B cell (primary cell): ENCODE measurements around the gene ZFP82. TPM values are rescaled to one million over a fixed set of nuclear protein-coding genes. Genes with fewer than 3 reads are reported as not detected.

Source experiments
- ATAC-seq: fragments of 200-7000 bp; cut with Tn5 transposase; one replicate; pipeline ENCODE4 v1.10.0; 2021; ENCODE audit warnings: low read depth, mild to moderate bottlenecking, moderate number of reproducible peaks, moderate library complexity
- CTCF ChIA-PET: fragments of 350-600 bp; sonication (Branson Sonifier 250); formaldehyde crosslinking; loops from one replicate; lab custom pipeline; 2021; ENCODE audit warnings: antibody characterized with exemption, inconsistent platforms; lab: Charles Lee
- POLR2A ChIA-PET: fragments of 350-600 bp; sonication (Branson Sonifier 250); formaldehyde crosslinking; loops from one replicate; lab custom pipeline; 2021; ENCODE audit warnings: antibody characterized with exemption; lab: Charles Lee
- DNase-seq: peaks from one replicate; pipeline ENCODE4 v3.0.0; 2013
- H2AFZ ChIP-seq: 2 replicates; pipeline ENCODE4 v1.6.1; 2012; ENCODE audit warnings: mild to moderate bottlenecking, low read depth, low read length; ENCODE audit not compliant: insufficient read depth, poor library complexity, severe bottlenecking
- H3K27ac ChIP-seq, 2 donors: 1 replicate in 1 of 2; 2 replicates in 1 of 2; pipeline ENCODE4 v1.5.1; 2012 to 2013; ENCODE audit warnings: low read length in 2 of 2, mild to moderate bottlenecking in 2 of 2, moderate library complexity in 1 of 2
- H3K27me3 ChIP-seq, 4 experiments: fragments of 200-600 bp in 1 of 4; sonication (generic) in 1 of 4; replicated peaks in 1 of 4; 1 replicate in 2 of 4; 2 replicates in 2 of 4; pipeline versions ENCODE4 v1.6.1 to v1.7.0; 2013 to 2016; ENCODE audit warnings: low read length in 3 of 4, mild to moderate bottlenecking in 2 of 4, mixed read lengths in 1 of 4, moderate library complexity in 1 of 4; ENCODE audit not compliant: insufficient read depth in 4 of 4, control insufficient read depth in 3 of 4; ENCODE audit errors: control extremely low read depth in 1 of 4
- H3K36me3 ChIP-seq, 2 experiments: replicated peaks in 1 of 2; 1 replicate in 1 of 2; 2 replicates in 1 of 2; pipeline versions ENCODE4 v1.6.1 to v1.7.1; 2013; ENCODE audit warnings: low read length in 1 of 2; ENCODE audit not compliant: insufficient read depth in 2 of 2, control insufficient read depth in 1 of 2; ENCODE audit errors: control extremely low read depth in 1 of 2, extremely low read depth in 1 of 2
- H3K4me1 ChIP-seq, 2 donors: fragments of 200-600 bp in 1 of 2; sonication (generic) in 1 of 2; 1 replicate in 1 of 2; 2 replicates in 1 of 2; pipeline versions ENCODE4 v1.5.1 to v1.6.1; 2013 to 2017; ENCODE audit warnings: low read length in 2 of 2; ENCODE audit not compliant: control insufficient read depth in 2 of 2, insufficient read depth in 2 of 2
- H3K4me2 ChIP-seq: replicated peaks from 2 replicates; pipeline ENCODE3; 2012; ENCODE audit warnings: mild to moderate bottlenecking, low read depth, low read length; ENCODE audit not compliant: poor library complexity, severe bottlenecking
- H3K4me3 ChIP-seq, 5 experiments: fragments of 200-600 bp in 1 of 5; sonication (generic) in 1 of 5; 1 replicate in 3 of 5; 2 replicates in 2 of 5; pipeline versions ENCODE4 v1.5.1 to v1.7.0; 2011 to 2016; ENCODE audit warnings: low read length in 4 of 5, mild to moderate bottlenecking in 4 of 5, low read depth in 2 of 5, control low read depth in 1 of 5, moderate library complexity in 1 of 5; ENCODE audit not compliant: insufficient read depth in 1 of 5; ENCODE audit errors: control extremely low read depth in 1 of 5, extremely low read depth in 1 of 5
- H3K79me2 ChIP-seq: fragments of 200-600 bp; sonication (generic); one replicate; pipeline ENCODE4 v1.6.0; 2016; ENCODE audit warnings: low read length; ENCODE audit not compliant: control insufficient read depth, insufficient read depth
- H3K9ac ChIP-seq: fragments of 200-600 bp; sonication (generic); 2 replicates; pipeline ENCODE4 v1.6.1; 2017; ENCODE audit warnings: mild to moderate bottlenecking, low read length, moderate library complexity
- H3K9me3 ChIP-seq, 3 donors: one replicate each; pipeline versions ENCODE4 v1.6.1 to v1.7.1; 2013; ENCODE audit warnings: low read length in 2 of 3; ENCODE audit not compliant: control insufficient read depth in 2 of 3, insufficient read depth in 1 of 3; ENCODE audit errors: control extremely low read depth in 1 of 3
- H4K20me1 ChIP-seq: 2 replicates; pipeline ENCODE4 v1.6.0; 2012; ENCODE audit warnings: mild to moderate bottlenecking, low read length; ENCODE audit not compliant: insufficient read depth, control insufficient read depth, poor library complexity, severe bottlenecking
- H3K27ac Mint-ChIP-seq: one replicate; pipeline ENCODE4 v1.8.0; 2021; ENCODE audit warnings: mixed read lengths
- H3K27me3 Mint-ChIP-seq: one replicate; pipeline ENCODE4 v1.8.0; 2021; ENCODE audit warnings: mixed read lengths
- H3K4me1 Mint-ChIP-seq: one replicate; pipeline ENCODE4 v1.8.0; 2021; ENCODE audit warnings: mixed read lengths
- H3K4me3 Mint-ChIP-seq: one replicate; pipeline ENCODE4 v1.8.0; 2021; ENCODE audit warnings: mixed read lengths
- H3K9me3 Mint-ChIP-seq: one replicate; pipeline ENCODE4 v1.8.0; 2022; ENCODE audit warnings: mixed read lengths; ENCODE audit not compliant: insufficient read depth
- CTCF ChIP-seq: fragments of 200-600 bp; IDR thresholded peaks from one replicate; pipeline ENCODE4 v1.8.0; 2022; ENCODE audit warnings: antibody characterized with exemption, mild to moderate bottlenecking
- EZH2 ChIP-seq: IDR thresholded peaks from 2 replicates; pipeline ENCODE4 v1.6.1; 2012; ENCODE audit warnings: borderline replicate concordance, low read depth, mild to moderate bottlenecking, moderate library complexity, low read length; ENCODE audit not compliant: insufficient read depth, poor library complexity, severe bottlenecking
- WGBS: methylation state at CpG from one replicate; pipeline ENCODE4 v1.1.5; 2013; ENCODE audit warnings: missing lambda C conversion rate; ENCODE audit not compliant: insufficient coverage; 5-methylcytosine and 5-hydroxymethylcytosine counted together
- intact Hi-C: fragments of 100-400 bp; cut with micrococcal nuclease; formaldehyde crosslinking; loops from one replicate; pipeline ENCODE4 v1.10.0; 2022
- polyA minus RNA-seq: library from RNA; depleted of rRNA, polyadenylated mRNA; stranded (reverse); fragments of >200 nt; gene quantifications from 2 replicates; pipeline ENCODE4 v1.2.3, GENCODE V29; 2012
- polyA plus RNA-seq: library from polyadenylated mRNA; depleted of rRNA; stranded (reverse); fragments of >200 nt; gene quantifications from 2 replicates; pipeline ENCODE4 v1.2.3, GENCODE V29; 2012
- total RNA-seq, 2 donors: library from RNA; stranded (reverse); fragments of 120-200 nt in 1 of 2; gene quantifications; 1 replicate in 1 of 2; 2 replicates in 1 of 2; pipeline versions ENCODE4 v1.2.3 to v1.2.4, GENCODE V29; 2013 to 2022

Gene ZFP82
- total RNA-seq (14.4 and 14.6 TPM in 2 replicates), polyA plus RNA-seq (4.7 and 7.7 TPM in 2 replicates), polyA minus RNA-seq (3.7 and 7.4 TPM in 2 replicates)
- 13.9 TPM for total RNA-seq (2013)

- TF ChIP-seq CTCF, result no peak
- TF ChIP-seq EZH2, result no peak
- DNase-seq, result peak; percentile 91
- H2AFZ ChIP-seq, result peak within 1 kb of the TSS; percentile 100
- intact Hi-C loops, result loop anchor here (1.0 to 2.0 kb wide), 7 partner anchors 39 to 432 kb away; partner anchors contain the start of genes ZFP14, ZNF345, ZNF529 and ZNF566
- H3K4me1 ChIP-seq, result peaks cover 17 to 23% of the 10 kb centered on the region in 2 donors
- Mint-ChIP-seq H3K4me1 (peaks cover 33% of the 10 kb centered on the region), H3K27ac (peak within 1 kb of the TSS; percentile 96), H3K4me3 (peak within 1 kb of the TSS; percentile 97), H3K9me3 (no peaks in the 10 kb centered on the region), H3K27me3 (peaks cover 17% of the 10 kb centered on the region)
- POLR2A ChIA-PET, result interaction anchor here (0.7 to 2.4 kb wide), 2 partner anchors 71 to 187 kb away, joined by 4 to 10 read pairs; partner anchors contain the start of gene ZNF566
- peaks cover 47% of the 10 kb centered on the region for H3K79me2 ChIP-seq
- peak within 1 kb of the TSS; percentile 96 for H3K9ac ChIP-seq
- WGBS, result 1% methylated on average over 67 of the region's 70 CpGs
- peak within 1 kb of the TSS; percentile 27 to 98 (median 85) for H3K4me3 ChIP-seq
- H3K9me3 ChIP-seq, result peaks cover 0 to 22% (median 0%) of the 10 kb centered on the region in 3 donors
- ATAC-seq, result peak; percentile 96
- peaks cover 0 to 21% (median 13%) of the 10 kb centered on the region in 4 experiments for H3K27me3 ChIP-seq
- peaks cover 22% of the 10 kb centered on the region for H4K20me1 ChIP-seq
- H3K36me3 ChIP-seq, result no peaks in the 10 kb centered on the region
- H3K27ac ChIP-seq, result peak within 1 kb of the TSS; percentile 90 to 95
- H3K4me2 ChIP-seq, result peak within 1 kb of the TSS; percentile 87
- CTCF ChIA-PET, result no interaction called here
Measured at GRCh38 chr19:36418287-36419001, at the start of gene ZFP82. Gene ZFP82 (minus strand): TSS chr19:36418644. CDS start chr19:36409789, 8,855 bp downstream.

- Histone ChIP-seq H3K4me3 (no peak overlapping the region), H3K9me3 (peaks cover 8 to 20% (median 11%) of the 10 kb centered on the region in 3 donors), H3K36me3 (peaks cover 1 to 3% of the 10 kb centered on the region in 2 experiments), H3K27ac (no peak overlapping the region), H3K4me2 (no peak overlapping the region), H3K4me1 (no peaks in the 10 kb centered on the region), H2AFZ (no peak overlapping the region), H4K20me1 (no peaks in the 10 kb centered on the region), H3K9ac (no peak overlapping the region), H3K79me2 (no peaks in the 10 kb centered on the region), H3K27me3 (no peaks in the 10 kb centered on the region)
- H3K27me3 Mint-ChIP-seq, result no peaks in the 10 kb centered on the region
- no peak for DNase-seq
- no peak for ATAC-seq
- no peak overlapping the region for H3K4me3 Mint-ChIP-seq
- WGBS, result no CpG with 5 or more reads among the region's 1 CpG
- no peaks in the 10 kb centered on the region for H3K4me1 Mint-ChIP-seq
- intact Hi-C loops, result no loop called here
- TF ChIP-seq CTCF, result no peak
- TF ChIP-seq EZH2, result no peak
- ChIA-PET POLR2A (no interaction called here), CTCF (interaction anchor here (0.7 kb wide), 1 partner anchor 757 kb away, joined by 3 read pairs; no protein-coding TSS in a partner anchor)
- peaks cover 5% of the 10 kb centered on the region for H3K9me3 Mint-ChIP-seq
- no peak overlapping the region for H3K27ac Mint-ChIP-seq
Measured at GRCh38 chr19:36460046-36460445, 41.6 kb upstream of the ZFP82 start.
